ENCODE data around the gene AMPD3. TPM values are rescaled to one million over a fixed set of nuclear protein-coding genes. Genes with fewer than 3 reads are reported as not detected.

The AMPD3 gene
- total RNA-seq, 1 donor from 2014 or later, result 1.4 TPM

Other genes with a start within 250 kb of the AMPD3 start
- 16.7 TPM for gene SBF2, start 161.0 kb upstream of the AMPD3 start, total RNA-seq
- 9.6 TPM for gene ADM, start 150.2 kb upstream of the AMPD3 start, total RNA-seq
- gene RNF141, start 85.9 kb downstream of the AMPD3 start, total RNA-seq, result 16.9 TPM
- gene LYVE1, start 113.4 kb downstream of the AMPD3 start, total RNA-seq, result 25.6 TPM
- 0.53 TPM for gene IRAG1, start 238.5 kb downstream of the AMPD3 start, total RNA-seq